Upper lobe of left lung (tissue), 4 donors: ENCODE measurements around the gene ARIH2.

Source experiments
- POLR2A ChIP-seq, 4 donors: fragments of 450-650 bp; IDR thresholded peaks; one replicate each; pipeline ENCODE4 v1.5.1; 2016 to 2017; ENCODE audit warnings: antibody characterized with exemption in 4 of 4, mild to moderate bottlenecking in 2 of 4
- TF ChIP-seq, protein P1 (sequence below), 6 experiments: fragments of 450-650 bp in 4 of 6; fragments of 200-600 bp in 2 of 6; sonication (generic) in 2 of 6; IDR thresholded peaks; one replicate each; pipeline ENCODE4 v1.5.1; 2016 to 2019; ENCODE audit warnings: antibody characterized with exemption in 6 of 6

DNA sequence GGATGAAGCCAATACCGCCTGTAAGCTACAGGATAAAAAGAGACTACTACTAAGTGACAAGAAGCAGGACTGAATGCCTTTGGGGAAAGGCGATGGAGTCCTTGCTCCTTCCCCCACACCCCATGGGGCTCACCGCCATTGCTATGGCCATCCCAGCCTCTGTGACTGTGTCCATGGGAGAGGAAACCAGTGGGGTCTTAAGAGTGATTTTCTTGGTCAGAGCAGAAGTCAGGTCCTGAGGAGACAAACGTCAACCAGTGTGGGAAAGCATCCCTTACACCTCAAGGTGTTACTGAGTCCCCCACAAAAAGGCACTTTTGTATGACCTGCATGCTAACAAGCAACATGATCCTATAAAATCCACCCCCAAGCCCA, 109.6 kb downstream of the ARIH2 start:
- TF ChIP-seq POLR2A (IDR thresholded peaks at IDR 0.05): no peak
- TF ChIP-seq, protein P1, sequence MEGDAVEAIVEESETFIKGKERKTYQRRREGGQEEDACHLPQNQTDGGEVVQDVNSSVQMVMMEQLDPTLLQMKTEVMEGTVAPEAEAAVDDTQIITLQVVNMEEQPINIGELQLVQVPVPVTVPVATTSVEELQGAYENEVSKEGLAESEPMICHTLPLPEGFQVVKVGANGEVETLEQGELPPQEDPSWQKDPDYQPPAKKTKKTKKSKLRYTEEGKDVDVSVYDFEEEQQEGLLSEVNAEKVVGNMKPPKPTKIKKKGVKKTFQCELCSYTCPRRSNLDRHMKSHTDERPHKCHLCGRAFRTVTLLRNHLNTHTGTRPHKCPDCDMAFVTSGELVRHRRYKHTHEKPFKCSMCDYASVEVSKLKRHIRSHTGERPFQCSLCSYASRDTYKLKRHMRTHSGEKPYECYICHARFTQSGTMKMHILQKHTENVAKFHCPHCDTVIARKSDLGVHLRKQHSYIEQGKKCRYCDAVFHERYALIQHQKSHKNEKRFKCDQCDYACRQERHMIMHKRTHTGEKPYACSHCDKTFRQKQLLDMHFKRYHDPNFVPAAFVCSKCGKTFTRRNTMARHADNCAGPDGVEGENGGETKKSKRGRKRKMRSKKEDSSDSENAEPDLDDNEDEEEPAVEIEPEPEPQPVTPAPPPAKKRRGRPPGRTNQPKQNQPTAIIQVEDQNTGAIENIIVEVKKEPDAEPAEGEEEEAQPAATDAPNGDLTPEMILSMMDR (IDR thresholded peaks at IDR 0.05): no peak
